GM19463 (cell line): ENCODE results near the gene ECM2.

Experiments used
- ATAC-seq: cut with Tn5 transposase; IDR thresholded peaks from one replicate; pipeline ENCODE4 v1.9.1; 2021; ENCODE audit warnings: mild to moderate bottlenecking, moderate library complexity; ENCODE audit not compliant: unreplicated experiment

The ECM2 gene

GRCh38 chr9:92468206-92468605 lies 67.6 kb downstream of the ECM2 start:
- ATAC-seq: no peak

GRCh38 chr9:92467511-92467910 lies 68.3 kb downstream of the ECM2 start:
- ATAC-seq: no peak

- ATAC-seq: no peak
These were observed 68.7 kb downstream of the ECM2 start for GRCh38 chr9:92467041-92467440.

- no peak for ATAC-seq
These were observed 71.8 kb downstream of the ECM2 start for GRCh38 chr9:92463984-92464383.

GRCh38 chr9:92463387-92463786 lies 72.4 kb downstream of the ECM2 start:
- no peak for ATAC-seq

GRCh38 chr9:92457576-92457975 lies 78.2 kb downstream of the ECM2 start:
- ATAC-seq: no peak

- no peak for ATAC-seq
These were observed 80.6 kb downstream of the ECM2 start for GRCh38 chr9:92455217-92455616.

GRCh38 chr9:92446536-92446935 lies 89.3 kb downstream of the ECM2 start:
- no peak for ATAC-seq
